HL-60 (cell line): ENCODE data around the gene EFNA5.

ENCODE experiments used
- DNase-seq, 2 experiments: peaks; one replicate each; pipeline ENCODE4 v3.0.0-alpha.2; 2010 to 2020; ENCODE audit warnings: low read depth in 1 of 2, low spot score in 1 of 2
- H3K27ac ChIP-seq: fragments of 250-450 bp; sonication (Bioruptor Pico); replicated peaks from 2 replicates; pipeline ENCODE4 v1.5.1; 2020; ENCODE audit warnings: mild to moderate bottlenecking, moderate library complexity
- H3K27me3 ChIP-seq: fragments of 250-450 bp; sonication (Bioruptor Pico); 2 replicates; pipeline ENCODE4 v1.5.1; 2021; ENCODE audit warnings: mild to moderate bottlenecking, moderate library complexity; ENCODE audit not compliant: insufficient read depth, poor library complexity, severe bottlenecking
- H3K4me3 ChIP-seq: replicated peaks from 2 replicates; pipeline ENCODE4 v1.5.1; 2011; ENCODE audit warnings: mild to moderate bottlenecking, control low read depth, low read length; ENCODE audit not compliant: insufficient read depth
- GABPA ChIP-seq: IDR thresholded peaks from 2 replicates; pipeline ENCODE4 v1.6.1; 2012; ENCODE audit warnings: low read depth
- POLR2AphosphoS5 ChIP-seq: IDR thresholded peaks from 2 replicates; pipeline ENCODE4 v1.6.1; 2012; ENCODE audit warnings: low read depth
- SPI1 ChIP-seq: IDR thresholded peaks from 2 replicates; pipeline ENCODE4 v1.6.1; 2012; ENCODE audit warnings: low read depth, mild to moderate bottlenecking, borderline replicate concordance
- TF ChIP-seq, protein P1 (sequence below): IDR thresholded peaks from 2 replicates; pipeline ENCODE4 v1.6.1; 2012; ENCODE audit warnings: low read depth; ENCODE audit not compliant: insufficient replicate concordance
- TF ChIP-seq, protein P2 (sequence below): IDR thresholded peaks from one replicate; pipeline ENCODE4 v1.5.1; 2011; ENCODE audit warnings: low read length, control low read depth, inconsistent platforms; ENCODE audit not compliant: insufficient read depth

The EFNA5 gene

GRCh38 chr5:107383414-107383813, 287.3 kb downstream of the EFNA5 start:
- Histone ChIP-seq H3K27me3 (no peaks in the 10 kb centered on the region), H3K4me3 (no peak overlapping the region), H3K27ac (no peak overlapping the region)
- TF ChIP-seq POLR2AphosphoS5: no peak
- TF ChIP-seq SPI1: no peak
- no peak for TF ChIP-seq GABPA
- TF ChIP-seq, protein P1, sequence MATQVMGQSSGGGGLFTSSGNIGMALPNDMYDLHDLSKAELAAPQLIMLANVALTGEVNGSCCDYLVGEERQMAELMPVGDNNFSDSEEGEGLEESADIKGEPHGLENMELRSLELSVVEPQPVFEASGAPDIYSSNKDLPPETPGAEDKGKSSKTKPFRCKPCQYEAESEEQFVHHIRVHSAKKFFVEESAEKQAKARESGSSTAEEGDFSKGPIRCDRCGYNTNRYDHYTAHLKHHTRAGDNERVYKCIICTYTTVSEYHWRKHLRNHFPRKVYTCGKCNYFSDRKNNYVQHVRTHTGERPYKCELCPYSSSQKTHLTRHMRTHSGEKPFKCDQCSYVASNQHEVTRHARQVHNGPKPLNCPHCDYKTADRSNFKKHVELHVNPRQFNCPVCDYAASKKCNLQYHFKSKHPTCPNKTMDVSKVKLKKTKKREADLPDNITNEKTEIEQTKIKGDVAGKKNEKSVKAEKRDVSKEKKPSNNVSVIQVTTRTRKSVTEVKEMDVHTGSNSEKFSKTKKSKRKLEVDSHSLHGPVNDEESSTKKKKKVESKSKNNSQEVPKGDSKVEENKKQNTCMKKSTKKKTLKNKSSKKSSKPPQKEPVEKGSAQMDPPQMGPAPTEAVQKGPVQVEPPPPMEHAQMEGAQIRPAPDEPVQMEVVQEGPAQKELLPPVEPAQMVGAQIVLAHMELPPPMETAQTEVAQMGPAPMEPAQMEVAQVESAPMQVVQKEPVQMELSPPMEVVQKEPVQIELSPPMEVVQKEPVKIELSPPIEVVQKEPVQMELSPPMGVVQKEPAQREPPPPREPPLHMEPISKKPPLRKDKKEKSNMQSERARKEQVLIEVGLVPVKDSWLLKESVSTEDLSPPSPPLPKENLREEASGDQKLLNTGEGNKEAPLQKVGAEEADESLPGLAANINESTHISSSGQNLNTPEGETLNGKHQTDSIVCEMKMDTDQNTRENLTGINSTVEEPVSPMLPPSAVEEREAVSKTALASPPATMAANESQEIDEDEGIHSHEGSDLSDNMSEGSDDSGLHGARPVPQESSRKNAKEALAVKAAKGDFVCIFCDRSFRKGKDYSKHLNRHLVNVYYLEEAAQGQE: no peak
- TF ChIP-seq, protein P2, sequence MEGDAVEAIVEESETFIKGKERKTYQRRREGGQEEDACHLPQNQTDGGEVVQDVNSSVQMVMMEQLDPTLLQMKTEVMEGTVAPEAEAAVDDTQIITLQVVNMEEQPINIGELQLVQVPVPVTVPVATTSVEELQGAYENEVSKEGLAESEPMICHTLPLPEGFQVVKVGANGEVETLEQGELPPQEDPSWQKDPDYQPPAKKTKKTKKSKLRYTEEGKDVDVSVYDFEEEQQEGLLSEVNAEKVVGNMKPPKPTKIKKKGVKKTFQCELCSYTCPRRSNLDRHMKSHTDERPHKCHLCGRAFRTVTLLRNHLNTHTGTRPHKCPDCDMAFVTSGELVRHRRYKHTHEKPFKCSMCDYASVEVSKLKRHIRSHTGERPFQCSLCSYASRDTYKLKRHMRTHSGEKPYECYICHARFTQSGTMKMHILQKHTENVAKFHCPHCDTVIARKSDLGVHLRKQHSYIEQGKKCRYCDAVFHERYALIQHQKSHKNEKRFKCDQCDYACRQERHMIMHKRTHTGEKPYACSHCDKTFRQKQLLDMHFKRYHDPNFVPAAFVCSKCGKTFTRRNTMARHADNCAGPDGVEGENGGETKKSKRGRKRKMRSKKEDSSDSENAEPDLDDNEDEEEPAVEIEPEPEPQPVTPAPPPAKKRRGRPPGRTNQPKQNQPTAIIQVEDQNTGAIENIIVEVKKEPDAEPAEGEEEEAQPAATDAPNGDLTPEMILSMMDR: no peak
- no peak for DNase-seq

DNA sequence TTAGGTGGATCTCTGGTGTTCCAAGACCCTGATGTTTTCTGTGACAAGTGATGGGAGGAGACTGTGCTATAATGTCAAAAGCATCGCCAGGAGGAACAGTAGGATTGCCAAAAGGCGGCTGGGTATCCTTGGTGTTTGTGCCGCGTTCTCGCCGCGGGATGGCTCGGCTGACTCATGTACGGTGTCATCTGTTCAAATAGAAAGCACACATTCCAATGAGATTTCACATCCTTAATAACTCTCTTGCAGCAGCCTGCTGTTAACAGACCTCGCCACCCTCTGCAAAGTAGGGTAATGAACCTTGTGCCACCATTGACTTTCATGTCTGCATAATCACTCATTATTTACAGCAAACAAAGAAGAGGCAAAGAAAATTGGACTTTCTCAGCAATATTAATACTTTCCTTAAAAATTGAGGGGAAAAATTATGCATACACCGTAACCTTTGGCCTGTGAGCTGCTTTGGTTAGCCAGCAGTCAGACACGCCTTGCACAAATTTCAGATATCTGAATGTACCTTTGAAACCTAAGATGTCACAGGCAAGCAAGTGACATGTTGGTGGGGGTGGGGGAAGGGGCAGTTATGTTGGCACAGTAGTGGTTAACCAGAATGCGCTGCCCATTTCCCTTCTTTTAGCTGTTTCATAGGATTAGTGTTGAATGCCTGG, 289.4 kb downstream of the EFNA5 start:
- no peak overlapping the region for H3K27ac ChIP-seq
- no peak for TF ChIP-seq POLR2AphosphoS5
- H3K27me3 ChIP-seq: no peaks in the 10 kb centered on the region
- no peak for DNase-seq
- H3K4me3 ChIP-seq: no peak overlapping the region

- no peak overlapping the region for H3K27ac ChIP-seq
- no peak overlapping the region for H3K4me3 ChIP-seq
- TF ChIP-seq, protein P2: no peak
- TF ChIP-seq SPI1: no peak
- no peaks in the 10 kb centered on the region for H3K27me3 ChIP-seq
- no peak for DNase-seq
Observed at GRCh38 chr5:107380654-107381053, 290.1 kb downstream of the EFNA5 start.

DNA sequence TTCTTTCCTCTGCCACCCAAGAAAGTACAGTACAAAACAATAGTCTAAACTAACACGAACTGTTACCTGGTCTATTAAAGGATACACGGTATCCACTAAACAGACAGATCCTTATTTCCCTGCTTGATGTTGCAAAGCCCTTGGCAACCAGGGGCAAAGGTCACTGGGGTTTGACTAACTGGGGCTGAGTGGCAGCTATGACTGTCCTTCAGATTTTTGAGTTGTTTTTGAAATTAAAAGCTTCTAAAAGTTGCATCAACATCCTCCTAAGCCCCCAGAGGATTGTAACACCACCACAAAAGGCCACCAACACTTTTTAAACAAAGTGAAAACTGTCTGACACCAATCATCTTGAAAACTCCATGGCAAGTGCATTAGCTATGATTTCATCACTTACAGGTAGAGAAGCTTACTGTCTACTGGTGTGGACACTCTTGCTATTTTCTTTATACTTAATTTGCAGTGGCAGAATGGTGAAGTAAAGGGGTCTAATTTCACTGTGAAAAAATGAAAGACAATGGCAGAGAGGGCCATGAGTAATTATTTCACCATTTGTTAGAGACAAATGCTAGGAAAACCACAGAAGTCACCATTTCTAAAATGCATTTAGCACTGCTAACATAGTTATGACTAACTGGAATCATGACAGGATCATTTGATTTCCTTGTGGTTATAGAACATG, 292.4 kb downstream of the EFNA5 start:
- no peak overlapping the region for H3K4me3 ChIP-seq
- H3K27me3 ChIP-seq: no peaks in the 10 kb centered on the region
- no peak overlapping the region for H3K27ac ChIP-seq
- TF ChIP-seq POLR2AphosphoS5 (no peak), GABPA (no peak), SPI1 (no peak)
- TF ChIP-seq, protein P2: no peak
- TF ChIP-seq, protein P1: no peak
- DNase-seq: no peak
